RWPE1 (cell line): ENCODE results near the gene C11orf86.

Experiments used
- CTCF ChIA-PET: fragments of 350-600 bp; sonication (Branson Sonifier 250); formaldehyde crosslinking; extraction: SDS; loops from one replicate; lab custom pipeline; 2021; lab: Yijun Ruan, JAX
- POLR2A ChIA-PET: fragments of 400-600 bp; formaldehyde crosslinking; extraction: SDS; loops from one replicate; lab custom pipeline; 2020; ENCODE audit warnings: antibody characterized with exemption; ENCODE audit not compliant: low non-redundant PET; lab: Yijun Ruan, JAX
- DNase-seq: peaks from one replicate; pipeline ENCODE4 v3.0.0; 2012; ENCODE audit warnings: low spot score
- H3K27ac ChIP-seq: fragments of 450-650 bp; 2 replicates; pipeline ENCODE4 v1.5.1; 2017
- CTCF ChIP-seq: fragments of 450-650 bp; conservative IDR thresholded peaks from 2 replicates; pipeline ENCODE4 v1.5.1; 2017; ENCODE audit warnings: low read depth, mild to moderate bottlenecking

C11orf86 gene

DNA sequence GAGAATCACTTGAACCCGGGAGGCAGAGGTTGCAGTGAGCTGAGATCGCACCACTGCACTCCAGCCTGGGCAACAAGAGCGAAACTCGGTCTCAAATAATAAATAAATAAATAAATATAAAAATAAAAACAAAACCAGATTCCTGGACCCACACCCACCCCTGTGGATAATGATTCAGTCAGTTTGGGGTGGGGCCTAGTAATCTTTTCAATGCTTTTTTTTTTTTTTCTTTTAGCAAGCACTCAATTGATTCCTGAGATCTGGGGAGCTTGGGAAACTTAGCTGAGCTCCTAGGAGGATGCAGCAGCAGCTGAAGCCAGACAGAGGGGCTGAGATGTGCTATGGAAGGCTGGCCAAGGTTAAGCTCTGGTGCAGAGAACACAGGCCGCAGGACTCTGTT is 12.3 kb upstream of the C11orf86 start:
- ChIA-PET CTCF (interaction anchor here (0.6 kb wide), 1 partner anchor 205 kb away, joined by 3 read pairs; no protein-coding TSS in a partner anchor), POLR2A (no interaction called here)
- H3K27ac ChIP-seq: peak overlapping the region; percentile 52
- no peak for DNase-seq
- TF ChIP-seq CTCF: no peak

DNA sequence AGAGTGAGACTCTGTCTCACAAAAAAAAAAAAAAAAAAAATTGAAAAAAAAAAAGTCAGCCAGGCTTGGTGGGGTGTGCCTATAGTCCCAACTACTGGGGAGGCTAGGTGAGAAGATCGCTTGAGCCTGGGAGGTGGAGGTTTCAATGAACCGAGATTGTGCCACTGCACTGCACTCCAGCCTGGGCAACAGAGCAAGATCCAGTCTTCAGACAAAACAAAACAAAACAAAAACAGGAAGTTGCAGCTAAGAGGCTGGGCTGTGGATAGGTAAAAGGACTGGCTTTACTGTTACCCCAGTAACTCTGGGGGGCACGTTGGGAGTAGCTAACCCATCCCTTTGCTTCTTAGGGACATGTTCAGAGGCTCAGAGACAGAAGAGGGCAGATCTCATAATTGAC is 10.6 kb upstream of the C11orf86 start:
- ChIA-PET CTCF (interaction anchor here (0.6 kb wide), 1 partner anchor 11 kb away, joined by 5 read pairs; no protein-coding TSS in a partner anchor), POLR2A (no interaction called here)
- peak overlapping the region; percentile 98 for H3K27ac ChIP-seq
- no peak for TF ChIP-seq CTCF
- DNase-seq: no peak

- POLR2A ChIA-PET: no interaction called here
- no peak for DNase-seq
- CTCF ChIA-PET: interaction anchor here (0.7 kb wide), 1 partner anchor 10 kb away, joined by 3 read pairs; no protein-coding TSS in a partner anchor
Observed at GRCh38 chr11:66966351-66966750, 8.8 kb upstream of the C11orf86 start.

GRCh38 chr11:66967670-66968425 is 7.3 kb upstream of the C11orf86 start:
- peak overlapping the region; percentile 98 for H3K27ac ChIP-seq
- POLR2A ChIA-PET: no interaction called here
- no peak for TF ChIP-seq CTCF
- DNase-seq: peak; percentile 66
- CTCF ChIA-PET: interaction anchor here (0.6 kb wide), 1 partner anchor 52 kb away, joined by 6 read pairs; no protein-coding TSS in a partner anchor

More at GRCh38 chr11:66966351-66966750, 8.8 kb upstream of the C11orf86 start:
- TF ChIP-seq CTCF: no peak
- peak overlapping the region; percentile 98 for H3K27ac ChIP-seq

DNA sequence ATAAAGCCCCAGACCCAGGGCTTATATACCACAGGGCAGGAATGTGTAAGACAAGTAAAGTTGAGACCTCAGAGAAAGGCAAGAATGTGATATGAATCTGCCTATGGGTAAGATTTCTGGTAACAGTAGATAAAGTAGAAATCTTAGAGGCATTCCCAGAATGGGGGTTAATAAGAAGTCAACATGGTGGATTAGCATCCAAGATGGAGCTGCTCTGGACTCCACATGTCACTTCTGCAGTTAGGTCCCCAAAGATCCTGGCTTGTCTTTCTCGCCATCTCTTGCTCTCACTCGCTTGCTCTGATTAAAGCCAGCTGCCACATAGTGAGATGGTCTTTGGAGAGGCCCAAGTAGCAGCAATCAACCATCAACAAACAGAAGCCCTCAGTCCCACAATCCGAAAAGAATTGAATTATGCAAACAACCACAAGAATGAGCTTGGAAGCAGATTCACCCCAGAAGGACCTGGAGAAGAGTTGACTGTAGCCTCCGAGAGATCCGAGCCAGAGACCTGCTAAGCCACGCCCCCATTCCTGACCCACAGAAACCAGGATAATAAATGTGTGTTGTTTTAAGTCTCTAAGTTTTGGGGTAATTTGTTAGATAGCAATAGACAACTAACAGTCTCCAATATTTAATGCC is 5.4 kb upstream of the C11orf86 start:
- peak overlapping the region; percentile 98 for H3K27ac ChIP-seq
- ChIA-PET CTCF (no interaction called here), POLR2A (no interaction called here)
- DNase-seq: no peak
- no peak for TF ChIP-seq CTCF

- no peak for DNase-seq
- CTCF ChIA-PET: interaction anchor here (0.6 kb wide), 1 partner anchor 23 kb away, joined by 3 read pairs; no protein-coding TSS in a partner anchor
- POLR2A ChIA-PET: no interaction called here
- no peak for TF ChIP-seq CTCF
- H3K27ac ChIP-seq: peak overlapping the region; percentile 98
Observed at GRCh38 chr11:66970371-66970806, 4.7 kb upstream of the C11orf86 start.
